ENCODE results near the gene PDCD5. TPM values are rescaled to one million over a fixed set of nuclear protein-coding genes. Genes with fewer than 3 reads are reported as not detected.

PDCD5 gene
- total RNA-seq, 2 donors from 2014 or later = 92.8 to 106 TPM

DNA sequence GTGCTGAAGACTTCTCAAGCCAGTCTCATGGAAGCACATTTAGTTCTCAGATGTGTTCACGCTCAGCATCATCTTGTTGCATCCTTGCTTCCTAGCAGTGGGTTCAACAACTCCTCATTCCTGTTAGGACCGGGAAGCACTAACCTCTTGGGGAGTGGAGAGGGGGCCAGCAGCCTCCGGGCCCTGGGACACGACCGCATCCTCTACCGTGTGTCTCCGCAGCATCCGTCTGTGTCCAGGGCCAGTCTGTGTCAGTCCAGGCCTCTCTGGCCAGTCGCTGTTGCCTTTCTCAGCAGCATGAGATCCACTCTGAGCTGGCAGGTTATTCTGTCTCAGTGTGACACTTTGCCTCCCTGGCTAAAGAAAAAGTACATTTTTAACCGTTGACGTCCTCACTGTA lies 17.0 kb downstream of the PDCD5 start:
- intact Hi-C loops (cut with DNase I) = no loop called here
- H3K27ac ChIP-seq = no peak overlapping the region
- TF ChIP-seq POLR2A (IDR thresholded peaks at IDR 0.05) = no peak
- TF ChIP-seq POLR2AphosphoS5 (IDR thresholded peaks at IDR 0.05) = no peak
- TF ChIP-seq, protein P1, sequence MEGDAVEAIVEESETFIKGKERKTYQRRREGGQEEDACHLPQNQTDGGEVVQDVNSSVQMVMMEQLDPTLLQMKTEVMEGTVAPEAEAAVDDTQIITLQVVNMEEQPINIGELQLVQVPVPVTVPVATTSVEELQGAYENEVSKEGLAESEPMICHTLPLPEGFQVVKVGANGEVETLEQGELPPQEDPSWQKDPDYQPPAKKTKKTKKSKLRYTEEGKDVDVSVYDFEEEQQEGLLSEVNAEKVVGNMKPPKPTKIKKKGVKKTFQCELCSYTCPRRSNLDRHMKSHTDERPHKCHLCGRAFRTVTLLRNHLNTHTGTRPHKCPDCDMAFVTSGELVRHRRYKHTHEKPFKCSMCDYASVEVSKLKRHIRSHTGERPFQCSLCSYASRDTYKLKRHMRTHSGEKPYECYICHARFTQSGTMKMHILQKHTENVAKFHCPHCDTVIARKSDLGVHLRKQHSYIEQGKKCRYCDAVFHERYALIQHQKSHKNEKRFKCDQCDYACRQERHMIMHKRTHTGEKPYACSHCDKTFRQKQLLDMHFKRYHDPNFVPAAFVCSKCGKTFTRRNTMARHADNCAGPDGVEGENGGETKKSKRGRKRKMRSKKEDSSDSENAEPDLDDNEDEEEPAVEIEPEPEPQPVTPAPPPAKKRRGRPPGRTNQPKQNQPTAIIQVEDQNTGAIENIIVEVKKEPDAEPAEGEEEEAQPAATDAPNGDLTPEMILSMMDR (IDR thresholded peaks at IDR 0.05) = no peak
- WGBS = 93% methylated on average over 11 of the region's 11 CpGs
- H3K9me3 ChIP-seq = no peaks in the 10 kb centered on the region
- DNase-seq (ENCODE audit: low spot score) = no peak
- H3K27me3 ChIP-seq (replicated peaks; ENCODE audit: insufficient read depth) = no peaks in the 10 kb centered on the region
- H3K36me3 ChIP-seq = peaks cover 7% of the 10 kb centered on the region in 2 donors
- H3K4me3 ChIP-seq = no peak overlapping the region
- H3K4me1 ChIP-seq (replicated peaks) = no peaks in the 10 kb centered on the region

DNA sequence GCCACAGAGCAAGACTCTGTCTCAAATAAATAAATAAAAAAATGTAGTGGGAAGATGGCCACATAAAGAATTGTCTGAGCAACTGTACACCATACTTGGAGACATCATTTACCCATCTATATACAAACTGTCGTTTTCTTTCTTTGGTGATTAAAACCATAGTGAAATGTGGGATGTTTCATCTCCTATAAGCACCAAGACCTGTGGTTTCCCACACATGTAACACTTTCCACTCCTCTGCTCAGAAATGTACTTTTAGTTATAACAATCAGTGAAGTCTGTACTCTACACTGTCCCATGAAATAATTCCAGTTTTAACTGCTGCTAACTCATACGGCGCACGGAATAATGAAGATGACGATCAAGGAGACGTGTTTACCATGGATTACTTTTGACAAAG lies 18.3 kb downstream of the PDCD5 start:
- TF ChIP-seq POLR2AphosphoS5 (IDR thresholded peaks at IDR 0.05) (no peak), POLR2A (IDR thresholded peaks at IDR 0.05) (no peak)
- TF ChIP-seq, protein P1 (IDR thresholded peaks at IDR 0.05) = no peak
- H3K27me3 ChIP-seq (replicated peaks; ENCODE audit: insufficient read depth) = no peaks in the 10 kb centered on the region
- peaks cover 7 to 18% of the 10 kb centered on the region in 2 donors for H3K36me3 ChIP-seq
- H3K27ac ChIP-seq = no peak overlapping the region
- H3K4me1 ChIP-seq (replicated peaks) = no peaks in the 10 kb centered on the region
- intact Hi-C loops (cut with DNase I) = no loop called here
- DNase-seq (ENCODE audit: low spot score) = no peak
- H3K4me3 ChIP-seq = no peak overlapping the region
- WGBS = 92% methylated on average over 6 of the region's 6 CpGs
- H3K9me3 ChIP-seq = no peaks in the 10 kb centered on the region

GRCh38 chr19:32599736-32600157 lies 18.8 kb downstream of the PDCD5 start:
- Histone ChIP-seq H3K27ac (no peak overlapping the region), H3K4me3 (no peak overlapping the region), H3K36me3 (peaks cover 7 to 19% of the 10 kb centered on the region in 2 donors), H3K4me1 (replicated peaks) (no peaks in the 10 kb centered on the region), H3K27me3 (replicated peaks; ENCODE audit: insufficient read depth) (no peaks in the 10 kb centered on the region), H3K9me3 (no peaks in the 10 kb centered on the region)
- 4% methylated on average over 2 of the region's 2 CpGs for WGBS
- TF ChIP-seq, protein P1 (IDR thresholded peaks at IDR 0.05) = peak; percentile 57 to 78 (median 70)
- TF ChIP-seq POLR2AphosphoS5 (IDR thresholded peaks at IDR 0.05) (peak; percentile 40), POLR2A (IDR thresholded peaks at IDR 0.05) (no peak)
- intact Hi-C loops (cut with DNase I) = no loop called here
- DNase-seq (ENCODE audit: low spot score) = peak; percentile 14

- Histone ChIP-seq H3K27me3 (replicated peaks; ENCODE audit: insufficient read depth) (no peaks in the 10 kb centered on the region), H3K27ac (no peak overlapping the region), H3K36me3 (peaks cover 0 to 17% of the 10 kb centered on the region in 2 donors), H3K4me1 (replicated peaks) (no peaks in the 10 kb centered on the region), H3K9me3 (no peaks in the 10 kb centered on the region), H3K4me3 (no peak overlapping the region)
- TF ChIP-seq POLR2A (IDR thresholded peaks at IDR 0.05) (no peak), POLR2AphosphoS5 (IDR thresholded peaks at IDR 0.05) (no peak)
- TF ChIP-seq, protein P1 (IDR thresholded peaks at IDR 0.05) = no peak
- WGBS = 95% methylated on average over 14 of the region's 14 CpGs
- intact Hi-C loops (cut with DNase I) = no loop called here
- DNase-seq (ENCODE audit: low spot score) = no peak
Measured at GRCh38 chr19:32603961-32604360, 23.0 kb downstream of the PDCD5 start.

DNA sequence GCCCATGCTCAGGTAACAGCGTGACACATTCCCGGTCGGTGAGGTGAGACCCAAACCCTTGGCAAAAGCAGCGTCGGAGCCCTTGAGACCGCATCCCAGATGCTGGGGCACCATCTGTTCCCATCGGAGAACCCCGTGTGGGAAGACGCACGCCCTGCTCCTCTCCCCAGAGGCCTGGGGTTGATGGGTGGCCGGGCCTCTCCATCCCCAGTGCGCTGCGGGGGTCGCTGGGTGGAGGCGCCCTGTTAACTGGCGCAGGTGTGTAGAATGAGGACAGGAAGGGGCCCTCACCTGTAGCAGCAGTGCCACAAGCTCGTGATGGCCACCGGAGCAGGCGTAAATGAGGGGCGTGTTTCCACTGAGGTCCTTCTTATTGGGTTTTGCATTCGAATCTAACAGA lies 24.6 kb downstream of the PDCD5 start:
- Histone ChIP-seq H3K4me3 (no peak overlapping the region), H3K9me3 (no peaks in the 10 kb centered on the region), H3K27ac (no peak overlapping the region), H3K27me3 (replicated peaks; ENCODE audit: insufficient read depth) (no peaks in the 10 kb centered on the region), H3K4me1 (replicated peaks) (no peaks in the 10 kb centered on the region), H3K36me3 (peaks cover 0 to 17% of the 10 kb centered on the region in 2 donors)
- DNase-seq (ENCODE audit: low spot score) = no peak
- intact Hi-C loops (cut with DNase I) = no loop called here
- 89% methylated on average over 14 of the region's 21 CpGs for WGBS
- TF ChIP-seq POLR2AphosphoS5 (IDR thresholded peaks at IDR 0.05) (no peak), POLR2A (IDR thresholded peaks at IDR 0.05) (no peak)
- TF ChIP-seq, protein P1 (IDR thresholded peaks at IDR 0.05) = no peak

All from prostate gland (tissue), 2 donors.